GM12892 (cell line): ENCODE measurements around the gene PCDHA2.
"Not testable (repeated sequence)": the region's sequence is repeated elsewhere in the genome, so short reads cannot be mapped to it uniquely, and the experiment has no call there.

ENCODE experiments used
- DNase-seq: peaks from one replicate; pipeline ENCODE4 v3.0.0; 2011; ENCODE audit not compliant: insufficient read length
- FAIRE-seq: peaks from 2 replicates; lab custom pipeline; 2011; peaks lifted over from hg19 to GRCh38; lab: Jason Lieb, UNC
- POLR2A ChIP-seq: IDR thresholded peaks from 2 replicates; pipeline ENCODE4 v1.6.1; 2011; ENCODE audit warnings: low read depth, low read length, control low read depth
- POLR2AphosphoS5 ChIP-seq: IDR thresholded peaks from 2 replicates; pipeline ENCODE4 v1.6.1; 2011; ENCODE audit warnings: low read depth, low read length, control low read depth
- TAF1 ChIP-seq: IDR thresholded peaks from 2 replicates; pipeline ENCODE4 v1.6.1; 2011; ENCODE audit warnings: low read depth, mild to moderate bottlenecking, control low read depth, low read length, borderline replicate concordance

The PCDHA2 gene

DNA sequence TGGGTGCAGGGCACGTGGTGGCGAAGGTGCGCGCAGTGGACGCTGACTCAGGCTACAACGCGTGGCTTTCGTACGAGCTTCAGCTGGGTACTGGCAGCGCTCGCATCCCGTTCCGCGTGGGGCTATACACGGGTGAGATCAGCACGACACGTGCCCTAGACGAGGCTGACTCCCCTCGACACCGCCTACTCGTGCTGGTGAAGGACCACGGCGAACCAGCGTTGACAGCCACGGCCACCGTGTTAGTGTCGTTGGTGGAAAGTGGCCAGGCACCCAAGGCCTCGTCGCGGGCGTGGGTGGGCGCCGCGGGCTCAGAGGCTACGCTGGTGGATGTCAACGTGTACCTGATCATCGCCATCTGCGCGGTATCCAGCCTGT lies 2.1 kb downstream of the PCDHA2 start:
- no peak for FAIRE-seq
- DNase-seq: no peak
- no peak for TF ChIP-seq TAF1
- TF ChIP-seq POLR2AphosphoS5: no peak
- no peak for TF ChIP-seq POLR2A

GRCh38 chr5:140800816-140801493 lies 6.3 kb downstream of the PCDHA2 start, which contains the start of gene PCDHA3:
Gene PCDHA3 (plus strand): TSS chr5:140801057.
- FAIRE-seq: no peak
- DNase-seq: no peak
- TF ChIP-seq POLR2A: no peak
- no peak for TF ChIP-seq POLR2AphosphoS5
- no peak for TF ChIP-seq TAF1

DNA sequence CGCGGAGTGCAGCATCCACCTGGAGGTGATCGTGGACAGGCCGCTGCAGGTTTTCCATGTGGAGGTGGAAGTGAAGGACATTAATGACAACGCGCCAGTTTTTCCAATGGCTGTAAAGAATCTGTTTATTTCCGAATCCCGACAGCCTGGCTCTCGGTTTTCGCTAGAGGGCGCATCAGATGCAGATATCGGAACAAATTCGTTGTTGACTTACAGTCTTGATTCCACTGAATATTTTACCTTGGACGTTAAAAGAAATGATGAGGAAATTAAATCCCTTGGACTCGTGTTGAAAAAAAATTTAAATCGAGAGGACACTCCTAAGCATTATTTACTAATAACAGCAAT lies 6.8 kb downstream of the PCDHA2 start:
- DNase-seq: no peak
- peak; percentile 5 for FAIRE-seq
- TF ChIP-seq POLR2A: no peak
- TF ChIP-seq TAF1: no peak
- TF ChIP-seq POLR2AphosphoS5: no peak

DNA sequence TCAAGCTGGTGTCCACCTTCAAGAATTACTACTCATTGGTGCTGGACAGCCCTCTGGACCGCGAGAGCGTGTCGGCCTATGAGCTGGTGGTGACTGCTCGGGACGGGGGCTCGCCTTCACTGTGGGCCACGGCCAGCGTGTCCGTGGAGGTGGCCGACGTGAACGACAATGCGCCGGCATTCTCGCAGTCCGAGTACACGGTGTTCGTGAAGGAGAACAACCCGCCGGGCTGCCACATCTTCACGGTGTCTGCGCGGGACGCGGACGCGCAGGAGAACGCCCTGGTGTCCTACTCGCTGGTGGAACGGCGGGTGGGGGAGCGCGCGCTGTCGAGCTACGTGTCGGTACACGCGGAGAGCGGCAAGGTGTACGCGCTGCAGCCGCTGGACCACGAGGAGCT lies 7.7 kb downstream of the PCDHA2 start:
- DNase-seq, FAIRE-seq: not testable (repeated sequence)

- DNase-seq (no peak), FAIRE-seq (no peak)
- TF ChIP-seq TAF1 (no peak), POLR2AphosphoS5 (no peak), POLR2A (no peak)
Observed at GRCh38 chr5:140802781-140803271, 8.2 kb downstream of the PCDHA2 start.

DNA sequence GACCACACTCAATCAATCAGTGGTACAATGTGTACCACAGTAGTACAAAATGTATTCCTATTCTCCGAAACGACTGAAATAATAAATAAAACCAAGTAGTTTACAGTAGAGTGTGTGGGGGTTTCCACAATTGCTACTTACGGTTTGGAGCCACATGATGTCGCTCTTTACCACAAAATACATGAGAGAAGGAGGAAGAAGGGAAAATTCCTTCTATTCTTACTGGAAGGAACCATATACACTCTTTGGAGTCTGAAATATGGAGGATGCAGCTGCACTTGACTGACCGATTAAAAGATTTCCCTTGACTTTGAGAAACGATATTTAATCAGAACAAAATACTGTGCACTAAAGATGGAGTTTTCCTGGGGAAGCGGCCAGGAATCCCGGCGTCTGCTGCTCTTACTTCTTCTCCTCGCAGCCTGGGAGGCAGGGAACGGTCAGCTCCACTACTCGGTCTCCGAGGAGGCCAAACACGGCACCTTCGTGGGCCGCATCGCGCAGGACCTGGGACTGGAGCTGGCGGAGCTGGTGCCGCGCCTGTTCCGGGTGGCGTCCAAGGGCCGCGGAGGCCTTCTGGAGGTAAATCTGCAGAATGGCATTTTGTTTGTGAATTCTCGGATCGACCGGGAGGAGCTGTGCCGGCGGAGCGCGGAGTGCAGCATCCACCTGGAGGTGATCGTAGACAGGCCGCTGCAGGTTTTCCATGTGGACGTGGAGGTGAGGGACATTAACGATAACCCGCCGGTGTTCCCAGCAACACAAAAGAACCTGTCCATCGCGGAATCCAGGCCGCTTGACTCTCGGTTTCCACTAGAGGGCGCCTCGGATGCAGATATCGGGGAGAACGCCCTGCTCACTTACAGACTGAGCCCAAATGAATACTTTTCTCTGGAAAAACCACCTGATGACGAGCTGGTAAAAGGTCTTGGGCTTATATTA lies 12.5 kb downstream of the PCDHA2 start, which contains the start of gene PCDHA4:
Gene PCDHA4, plus strand, starts transcription at position 235 of the 942 bp plus-strand sequence.
- DNase-seq: no peak
- FAIRE-seq: no peak
- TF ChIP-seq TAF1 (no peak), POLR2A (no peak), POLR2AphosphoS5 (no peak)

DNA sequence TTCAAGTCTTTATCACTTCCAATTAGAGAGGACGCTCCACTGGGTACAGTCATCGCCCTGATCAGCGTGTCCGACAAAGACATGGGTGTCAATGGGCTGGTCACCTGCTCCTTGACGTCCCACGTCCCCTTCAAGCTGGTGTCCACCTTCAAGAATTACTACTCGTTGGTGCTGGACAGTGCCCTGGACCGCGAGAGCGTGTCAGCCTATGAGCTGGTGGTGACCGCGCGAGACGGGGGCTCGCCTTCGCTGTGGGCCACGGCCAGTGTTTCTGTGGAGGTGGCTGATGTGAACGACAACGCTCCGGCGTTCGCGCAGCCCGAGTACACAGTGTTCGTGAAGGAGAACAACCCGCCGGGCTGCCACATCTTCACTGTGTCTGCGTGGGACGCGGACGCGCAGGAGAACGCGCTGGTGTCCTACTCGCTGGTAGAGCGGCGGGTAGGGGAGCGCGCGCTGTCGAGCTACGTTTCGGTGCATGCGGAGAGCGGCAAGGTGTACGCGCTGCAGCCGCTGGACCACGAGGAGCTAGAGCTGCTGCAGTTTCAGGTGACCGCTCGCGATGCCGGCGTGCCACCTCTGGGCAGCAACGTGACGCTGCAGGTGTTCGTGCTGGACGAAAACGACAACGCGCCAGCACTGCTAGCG lies 13.7 kb downstream of the PCDHA2 start:
- not testable (repeated sequence) for DNase-seq, FAIRE-seq

DNA sequence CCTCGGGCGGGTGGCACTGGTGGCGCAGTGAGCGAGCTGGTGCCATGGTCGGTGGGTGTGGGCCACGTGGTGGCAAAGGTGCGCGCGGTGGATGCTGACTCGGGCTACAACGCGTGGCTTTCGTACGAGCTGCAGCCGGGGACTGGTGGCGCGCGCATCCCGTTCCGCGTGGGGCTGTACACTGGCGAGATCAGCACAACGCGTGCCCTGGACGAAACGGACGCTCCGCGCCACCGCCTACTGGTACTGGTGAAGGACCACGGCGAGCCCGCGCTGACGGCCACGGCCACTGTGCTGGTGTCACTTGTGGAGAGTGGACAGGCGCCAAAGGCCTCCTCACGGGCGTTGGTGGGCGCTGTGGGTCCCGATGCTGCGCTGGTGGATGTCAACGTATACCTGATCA lies 14.2 kb downstream of the PCDHA2 start:
- no peak for TF ChIP-seq POLR2AphosphoS5
- no peak for TF ChIP-seq POLR2A
- no peak for TF ChIP-seq TAF1
- no peak for DNase-seq
- no peak for FAIRE-seq

DNA sequence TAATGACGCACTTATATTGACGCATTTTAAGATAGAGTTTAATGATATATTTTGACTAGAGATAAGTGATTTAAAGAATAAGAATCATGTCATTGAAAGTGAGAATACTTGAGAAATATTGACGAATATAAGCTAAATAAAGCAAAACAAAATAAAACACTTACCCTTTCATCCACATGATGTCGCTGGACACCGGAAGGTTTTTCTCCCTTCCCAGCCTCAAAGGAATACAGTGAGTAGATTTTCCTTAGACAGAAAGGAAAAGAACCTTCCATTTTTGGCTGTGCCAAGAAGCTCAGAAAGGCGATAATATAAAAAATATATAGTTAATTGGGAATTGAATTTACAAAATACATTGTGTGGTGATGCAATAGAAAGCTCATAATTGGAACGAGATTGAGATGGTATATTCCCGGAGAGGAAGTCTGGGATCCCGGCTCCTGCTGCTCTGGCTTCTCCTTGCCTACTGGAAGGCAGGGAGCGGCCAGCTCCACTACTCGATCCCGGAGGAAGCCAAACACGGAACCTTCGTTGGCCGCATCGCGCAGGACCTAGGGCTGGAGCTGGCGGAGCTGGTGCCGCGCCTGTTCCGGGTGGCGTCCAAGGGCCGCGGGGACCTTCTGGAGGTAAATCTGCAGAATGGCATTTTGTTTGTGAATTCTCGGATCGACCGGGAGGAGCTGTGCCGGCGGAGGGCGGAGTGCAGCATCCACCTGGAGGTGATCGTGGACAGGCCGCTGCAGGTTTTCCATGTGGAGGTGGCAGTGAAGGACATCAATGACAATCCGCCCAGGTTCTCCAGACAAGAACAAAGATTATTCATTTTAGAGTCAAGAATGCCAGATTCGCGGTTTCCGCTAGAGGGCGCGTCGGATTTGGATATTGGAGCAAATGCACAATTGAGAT lies 27.0 kb downstream of the PCDHA2 start, which contains the start of gene PCDHA5:
Gene PCDHA5, plus strand, starts transcription at position 239 of the 906 bp plus-strand sequence.
- no peak for TF ChIP-seq POLR2AphosphoS5
- TF ChIP-seq POLR2A: no peak
- no peak for TF ChIP-seq TAF1
- no peak for DNase-seq
- FAIRE-seq: no peak

- FAIRE-seq: no peak
- no peak for DNase-seq
- TF ChIP-seq POLR2AphosphoS5 (no peak), POLR2A (no peak)
Observed at GRCh38 chr5:140822281-140822629, 27.6 kb downstream of the PCDHA2 start.

GRCh38 chr5:140822969-140823368 lies 28.3 kb downstream of the PCDHA2 start:
- not testable (repeated sequence) for DNase-seq

More at GRCh38 chr5:140822969-140823368, 28.3 kb downstream of the PCDHA2 start:
- FAIRE-seq: not testable (repeated sequence)
